NCI-H2196 (cell line): ENCODE data around the gene KCNIP3.
A peak's percentile ranks its signal among the peaks of the same experiment; 100 is the strongest.

Experiments used
- DNase-seq: peaks from one replicate; lab custom pipeline; 2025; ENCODE audit not compliant: unreplicated experiment; lab: John Stamatoyannopoulos, UW

The KCNIP3 gene

DNA sequence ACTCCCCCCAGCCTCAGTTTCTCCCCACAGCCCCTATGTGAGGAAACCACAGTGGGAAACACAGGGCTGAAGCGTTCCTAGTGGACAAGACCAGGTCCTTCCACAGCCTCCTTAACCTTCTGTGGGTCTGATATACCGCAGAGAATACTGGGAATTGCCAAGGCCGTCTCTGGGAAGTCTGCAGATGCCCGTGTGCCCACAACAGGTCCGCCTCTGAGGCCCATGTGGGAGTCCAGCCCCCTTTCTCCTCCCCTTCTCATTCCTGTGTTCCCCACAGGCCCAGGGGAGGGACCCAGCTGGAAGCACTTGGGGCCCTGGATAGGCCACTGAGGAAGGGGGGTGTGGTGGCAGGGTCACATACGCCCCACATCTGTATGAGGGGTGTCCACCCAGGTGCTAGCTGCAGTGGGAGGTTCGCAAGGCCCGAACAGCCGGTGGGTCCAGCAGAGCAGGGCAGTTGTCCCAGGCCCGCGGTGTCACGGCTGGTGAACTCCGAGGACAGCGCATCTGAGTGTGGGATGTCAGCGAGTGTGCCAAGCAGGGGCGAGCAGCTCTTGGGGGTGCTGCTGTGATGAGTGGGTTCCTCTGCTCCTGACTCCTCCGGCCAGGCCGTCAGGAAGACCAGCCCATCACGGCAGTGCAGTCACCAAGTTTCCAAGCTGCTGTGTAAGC lies 2.4 kb upstream of the KCNIP3 start:
- no peak for DNase-seq

DNA sequence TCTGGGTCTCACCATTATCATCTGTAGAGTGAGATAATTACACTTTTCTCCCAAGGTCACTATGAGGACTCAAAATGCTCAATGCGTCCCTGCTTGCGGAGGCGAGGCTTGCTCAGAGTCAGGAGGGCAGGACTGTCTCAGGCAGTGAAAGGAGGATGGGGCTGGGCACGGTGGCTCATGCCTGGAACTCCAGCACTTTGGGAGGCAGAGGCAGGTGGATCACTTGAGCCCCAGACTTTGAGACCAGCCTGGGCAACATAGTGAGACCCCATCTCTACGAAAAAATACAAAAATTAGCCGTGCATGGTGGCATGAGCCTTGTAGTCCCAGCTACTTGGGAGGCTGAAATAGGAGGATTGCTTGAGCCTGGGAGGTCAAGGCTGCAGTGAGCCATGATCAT lies 1.8 kb upstream of the KCNIP3 start:
- DNase-seq, result no peak

DNA sequence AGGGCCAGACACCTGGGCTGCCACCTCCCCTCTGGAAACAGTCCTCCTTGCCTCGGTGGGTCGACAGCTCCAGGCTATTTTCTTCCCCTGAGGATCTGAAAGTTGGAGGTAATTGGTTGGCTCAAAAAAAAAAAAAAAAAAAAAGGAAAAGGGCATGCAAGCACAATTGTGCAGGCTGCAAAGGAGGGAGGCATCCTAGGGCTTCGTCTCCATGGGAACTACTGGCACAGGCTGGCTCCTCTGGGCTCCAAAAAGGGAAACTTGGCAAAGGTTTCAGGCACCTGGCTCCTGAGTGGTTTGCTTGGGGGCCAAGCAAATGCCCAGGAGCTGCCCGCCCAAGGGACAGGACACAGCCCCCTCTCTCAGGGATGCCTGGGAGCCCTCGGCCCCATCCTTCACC lies 1.1 kb upstream of the KCNIP3 start:
- DNase-seq, result peak; percentile 89

DNA sequence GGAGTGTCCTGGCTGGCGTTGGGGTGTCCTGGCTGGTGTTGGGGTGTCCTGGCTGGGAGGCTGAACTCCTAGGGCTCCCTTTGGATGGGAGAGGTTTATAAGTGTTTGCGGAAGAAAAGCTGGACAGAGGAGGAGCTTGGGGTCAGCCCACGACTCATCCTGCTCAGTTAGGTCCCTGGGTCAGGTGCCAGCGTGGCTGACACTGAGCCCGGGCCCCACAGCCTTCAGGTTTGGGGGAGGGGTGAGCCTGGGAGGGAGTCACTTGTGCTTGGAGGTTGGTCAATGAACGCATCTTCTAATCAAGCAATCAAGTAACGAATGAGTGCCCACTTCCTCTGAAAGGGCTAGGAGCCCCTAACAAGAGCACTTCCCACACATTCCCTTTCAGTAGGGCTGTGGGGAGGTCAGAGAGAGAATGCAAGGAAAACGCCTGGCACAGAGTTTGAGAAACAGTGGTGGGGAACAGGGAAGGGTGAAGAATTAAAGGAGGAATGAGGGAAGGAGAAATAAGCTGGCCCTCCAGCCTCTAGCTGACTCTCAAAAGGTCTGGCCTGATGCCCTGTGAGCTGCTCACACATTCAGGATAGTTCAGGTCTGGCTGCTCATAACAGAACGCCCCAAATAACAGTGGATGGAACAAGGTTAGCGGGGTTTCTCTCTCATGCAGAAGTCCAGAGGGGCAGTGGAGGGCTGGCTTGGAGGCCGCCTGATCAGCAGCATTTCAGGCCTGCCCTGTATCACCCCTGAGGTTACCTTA lies 670 bp downstream of the KCNIP3 start:
- DNase-seq, result peak; percentile 46

DNA sequence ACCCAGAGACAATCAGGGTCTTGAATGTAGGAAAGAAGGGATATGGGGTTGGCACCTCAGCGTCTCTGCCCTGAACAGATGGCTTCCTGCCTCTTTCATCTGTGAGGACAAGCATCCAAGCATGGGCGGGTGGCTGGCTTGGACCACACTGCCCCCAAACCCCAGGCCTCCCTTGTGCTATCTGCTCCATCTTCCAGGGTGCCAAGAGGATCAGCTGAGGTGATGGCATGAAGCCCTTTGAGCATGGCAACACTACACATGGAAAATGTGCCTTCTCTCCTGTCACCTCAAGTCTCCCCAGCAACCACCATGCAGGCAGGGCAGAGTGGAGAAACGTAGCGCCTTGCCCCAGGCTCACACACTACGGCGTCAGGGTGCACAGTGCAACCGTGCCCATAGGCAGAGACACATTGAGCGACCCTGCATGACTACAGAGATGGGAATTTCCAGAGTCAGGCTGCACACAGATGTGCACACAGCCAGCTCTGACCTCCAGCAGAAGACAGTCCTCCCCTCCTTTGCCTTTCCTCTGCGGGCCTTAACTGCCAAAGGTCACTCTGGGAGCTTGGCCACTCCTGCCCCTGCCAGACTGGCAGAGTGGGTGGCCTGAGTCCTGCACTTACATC lies 1.5 kb downstream of the KCNIP3 start:
- DNase-seq, result no peak

DNA sequence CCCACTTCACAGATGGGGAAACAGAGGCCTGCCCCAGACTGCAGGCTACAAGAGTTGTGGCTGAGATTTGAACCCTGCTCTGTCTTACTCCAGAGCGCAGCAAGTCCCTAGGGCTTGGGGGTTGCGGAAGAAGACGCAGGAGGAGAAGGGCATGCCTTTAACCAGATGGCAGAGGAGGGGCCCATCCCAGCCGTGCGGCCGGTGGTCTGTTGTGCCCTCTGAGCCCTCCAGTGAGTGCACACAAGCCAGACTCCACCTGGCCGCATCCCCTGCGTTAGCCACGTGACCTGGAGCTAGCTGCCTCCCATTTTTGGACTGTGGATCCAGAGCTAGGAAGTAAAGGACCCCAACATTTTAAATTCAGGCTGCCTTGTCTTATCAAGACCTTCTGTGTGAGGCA lies 2.8 kb downstream of the KCNIP3 start:
- no peak for DNase-seq

DNA sequence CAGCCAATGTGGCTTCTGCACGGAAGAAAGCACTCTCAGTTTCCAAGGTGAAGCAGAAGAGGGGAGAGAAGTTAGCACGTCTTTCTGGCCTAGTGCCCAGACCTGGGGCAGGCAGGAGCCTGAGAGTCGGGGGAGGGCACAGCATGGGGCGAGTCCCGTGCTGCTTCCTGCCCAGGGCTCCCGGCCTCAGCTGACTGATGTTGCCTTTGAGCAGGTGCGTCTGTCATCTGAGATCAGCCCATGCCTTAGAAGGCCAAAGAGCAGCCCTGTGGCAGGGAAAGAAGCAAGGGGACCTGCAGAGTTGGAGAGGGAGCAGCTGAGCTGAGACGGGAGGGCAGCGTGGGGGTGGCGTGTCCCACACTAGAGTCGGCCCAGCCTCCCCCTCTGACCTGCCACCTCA lies 3.3 kb downstream of the KCNIP3 start:
- DNase-seq, result peak; percentile 86

DNA sequence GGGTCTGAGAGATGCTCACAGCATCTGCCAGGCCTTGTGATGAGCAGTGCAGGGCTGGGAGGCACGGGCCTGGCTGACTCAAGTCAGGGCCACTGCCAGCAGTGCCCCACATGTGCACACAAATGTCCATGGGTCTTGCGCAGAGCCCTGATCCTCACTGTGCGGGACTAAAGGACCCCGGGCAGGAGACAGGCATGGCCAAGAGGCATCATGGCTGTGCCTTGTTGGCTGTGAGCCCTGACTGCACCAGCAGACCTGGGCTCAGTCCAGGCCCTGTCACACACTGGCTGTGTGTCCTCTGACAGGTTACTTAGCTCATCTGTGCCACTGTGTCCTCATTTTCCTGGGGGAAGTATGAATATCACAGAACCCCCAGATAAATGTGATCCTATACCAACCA lies 4.0 kb downstream of the KCNIP3 start:
- no peak for DNase-seq

DNA sequence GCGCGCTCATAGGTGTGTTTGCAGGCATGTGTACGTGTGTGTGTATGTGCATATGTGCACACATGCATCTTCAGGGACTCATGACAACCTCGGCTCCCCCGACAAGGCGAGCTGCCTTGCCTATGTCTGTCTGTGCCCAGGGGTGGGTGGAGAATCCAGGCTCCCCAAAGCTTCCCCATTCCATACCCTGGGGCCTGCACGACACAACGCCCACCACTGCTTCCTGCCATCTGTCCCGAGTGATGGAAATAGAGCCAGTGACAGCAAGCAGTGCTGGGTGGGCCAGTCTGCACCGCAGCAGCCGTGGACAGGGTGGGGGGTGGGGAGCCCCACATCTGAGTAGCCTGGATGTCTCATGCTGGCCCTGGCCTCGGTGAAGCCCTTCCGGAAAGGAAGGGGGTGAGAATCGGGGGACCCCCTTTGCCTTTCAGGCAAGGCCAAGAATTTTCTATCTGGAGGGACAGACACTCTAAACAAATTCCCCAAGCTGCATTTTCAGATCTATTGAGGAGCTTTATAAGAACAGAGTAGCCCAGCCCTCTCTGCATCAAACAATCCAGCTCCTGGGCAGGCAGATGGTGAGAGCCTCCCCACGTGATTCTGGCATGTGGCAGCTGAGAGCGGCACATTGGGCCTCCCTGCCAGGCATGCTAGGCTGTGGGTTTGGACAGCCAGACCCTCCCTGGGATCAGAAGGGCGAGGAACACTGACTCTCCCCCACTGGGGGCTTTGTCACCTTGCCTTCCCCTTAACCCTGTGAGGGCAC lies 4.9 kb downstream of the KCNIP3 start:
- DNase-seq, result no peak

DNA sequence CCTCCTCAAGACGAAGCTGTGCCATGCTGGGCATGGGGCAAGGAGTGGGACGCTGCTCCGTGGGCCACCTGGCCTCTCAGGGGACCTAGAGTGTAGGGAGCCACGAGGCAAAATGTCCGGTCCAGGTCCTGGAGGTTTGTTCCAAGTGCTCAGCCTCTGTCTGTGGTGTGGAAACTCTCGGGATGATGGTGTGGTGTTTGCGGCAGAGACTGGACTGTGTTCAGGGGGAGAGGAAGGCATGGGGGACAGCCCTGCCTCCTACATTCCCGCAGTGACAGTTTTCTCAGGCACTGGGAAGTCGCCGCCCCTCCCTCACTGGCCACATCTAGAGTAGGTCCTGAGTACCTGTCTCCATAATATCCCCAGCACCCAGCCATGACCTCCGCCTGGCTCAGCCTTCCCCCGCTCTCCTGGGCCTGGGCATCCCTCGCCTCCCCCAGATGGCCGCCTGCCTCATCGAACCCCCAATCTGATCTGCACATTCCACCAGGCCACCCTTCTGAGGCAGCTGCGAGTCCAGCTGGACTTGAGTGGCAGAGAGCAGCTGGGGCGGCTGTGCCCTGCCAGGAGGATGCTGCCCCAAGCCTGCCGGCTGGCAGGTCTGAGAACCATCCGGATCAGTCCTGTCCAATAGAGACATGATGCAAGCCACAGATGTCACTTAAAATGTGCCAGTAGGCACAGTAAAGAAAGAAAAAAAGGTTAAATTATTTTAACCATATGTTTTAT lies 6.2 kb downstream of the KCNIP3 start:
- peak; percentile 10 for DNase-seq

DNA sequence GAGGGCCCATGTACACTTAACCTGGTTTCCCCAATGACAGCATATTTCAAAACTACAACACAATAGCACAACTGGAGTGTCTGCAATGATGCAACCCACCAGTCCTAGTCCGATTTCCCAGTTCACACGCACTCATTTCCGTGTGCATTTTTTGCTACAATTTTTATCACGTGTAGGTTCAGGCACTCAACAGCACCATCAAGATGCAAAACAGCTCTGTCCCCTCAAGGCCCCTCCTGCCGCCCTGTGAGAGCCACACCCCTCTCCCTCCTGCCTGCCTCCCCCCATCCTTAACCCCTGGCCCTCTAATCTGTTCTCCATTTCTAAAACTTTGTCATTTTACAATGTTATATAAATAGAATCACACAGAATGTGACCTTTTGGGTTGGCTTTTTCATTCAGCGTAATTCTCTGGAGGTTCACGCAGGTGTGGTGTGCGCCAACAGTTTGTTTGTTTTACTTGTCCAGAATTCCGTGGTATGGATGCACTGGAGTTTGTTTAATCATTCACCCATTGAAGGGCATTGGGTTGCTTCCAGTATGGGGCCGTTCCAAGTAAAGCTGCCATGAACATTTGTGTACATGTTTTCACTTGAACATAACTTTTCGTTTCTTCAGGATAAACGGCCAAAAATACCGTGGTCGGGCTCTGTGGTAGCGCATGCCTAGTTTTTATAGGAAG lies 8.4 kb downstream of the KCNIP3 start:
- peak; percentile 27 for DNase-seq

DNA sequence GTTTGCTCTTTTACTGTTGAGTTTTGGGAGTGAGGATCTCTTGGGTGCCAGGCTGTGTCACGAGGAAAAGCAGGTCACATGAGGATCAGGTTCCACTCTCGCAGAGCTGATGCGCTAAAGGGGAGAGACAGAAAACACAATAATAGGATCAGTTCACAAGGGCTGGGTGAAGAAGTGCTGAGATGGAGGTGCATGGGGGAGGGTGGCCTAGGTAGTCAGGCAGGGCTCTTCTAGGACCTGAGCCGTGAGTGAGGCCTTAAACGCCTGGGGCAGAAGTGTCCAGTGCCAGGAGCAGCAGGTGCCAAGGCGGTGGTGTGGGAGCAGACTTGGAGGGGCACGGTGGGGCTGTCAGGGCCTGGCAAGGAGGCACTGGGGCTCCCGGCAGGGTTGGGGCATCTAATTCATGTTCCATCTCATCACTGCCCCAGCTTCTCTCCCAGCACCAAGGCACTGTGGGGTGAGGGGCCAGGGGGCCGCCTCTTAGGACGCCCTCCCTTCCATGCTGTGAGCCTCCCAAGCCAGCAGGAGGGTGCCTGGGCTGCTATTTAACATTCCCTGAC lies 9.3 kb downstream of the KCNIP3 start:
- peak; percentile 45 for DNase-seq

DNA sequence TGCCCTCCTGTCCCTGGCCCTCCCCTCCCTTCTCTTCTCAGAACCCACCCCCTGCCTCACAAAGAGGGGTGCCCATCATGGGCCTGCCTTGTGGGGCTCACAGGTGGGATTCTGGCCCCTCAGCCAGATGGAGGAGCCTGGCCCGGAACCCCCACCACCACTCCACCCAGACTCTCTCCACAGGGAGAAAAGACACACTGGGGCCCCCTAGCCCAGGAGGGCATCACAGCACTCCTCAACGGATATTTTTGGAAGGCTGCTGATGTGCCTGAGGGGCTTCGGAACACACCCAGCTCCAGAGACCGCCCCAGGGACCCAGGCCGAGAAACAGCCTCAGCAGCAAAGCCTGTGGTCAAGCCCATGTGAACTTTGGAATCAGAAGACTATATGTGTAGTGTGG lies 9.9 kb downstream of the KCNIP3 start:
- no peak for DNase-seq

DNA sequence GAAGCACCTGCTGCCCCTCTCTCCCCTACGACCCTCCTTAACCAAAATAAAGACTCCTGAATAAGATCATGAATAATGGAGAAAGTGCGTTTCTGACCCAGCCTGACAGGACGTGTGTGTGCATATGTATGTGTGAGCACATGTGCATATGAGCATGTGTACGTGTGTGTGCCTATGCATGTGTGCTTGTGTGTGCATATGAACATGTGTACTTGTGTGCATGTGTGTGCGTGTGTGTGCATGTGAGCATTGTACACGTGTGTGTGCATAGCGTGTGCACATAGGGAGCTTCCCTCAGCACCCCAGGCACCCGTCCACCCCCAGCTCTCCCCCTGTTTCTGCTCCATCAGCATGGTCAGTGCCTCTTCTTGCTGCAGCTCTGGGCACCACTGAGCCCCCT lies 10.7 kb downstream of the KCNIP3 start:
- no peak for DNase-seq

DNA sequence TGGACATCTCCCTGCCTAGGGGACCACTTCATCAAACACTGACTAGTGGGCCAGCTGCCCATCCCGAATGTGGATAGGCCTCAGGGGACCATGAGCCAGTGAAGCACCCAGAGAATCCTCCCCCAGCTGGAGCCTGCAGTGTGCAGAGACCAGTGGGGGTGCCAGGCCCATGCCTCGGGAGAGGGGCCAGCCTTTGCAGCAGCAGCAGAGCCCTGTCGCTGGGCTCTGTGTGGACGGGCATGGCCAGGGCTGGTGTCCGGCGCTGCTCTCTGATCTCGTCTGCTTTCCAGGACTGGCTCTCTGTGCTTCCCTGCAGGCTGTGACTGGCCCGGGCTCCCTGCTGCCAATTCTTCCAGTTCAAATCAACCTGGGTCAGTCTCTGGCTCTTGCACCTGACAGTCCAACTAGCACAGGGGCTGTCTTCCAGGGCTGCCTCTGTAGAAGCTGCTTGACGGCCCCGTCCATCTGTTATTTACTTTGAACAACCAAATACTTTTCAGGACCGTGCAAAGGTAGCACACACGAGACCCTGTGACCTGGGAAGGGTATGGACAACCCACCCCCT lies 11.4 kb downstream of the KCNIP3 start:
- DNase-seq, result no peak

DNA sequence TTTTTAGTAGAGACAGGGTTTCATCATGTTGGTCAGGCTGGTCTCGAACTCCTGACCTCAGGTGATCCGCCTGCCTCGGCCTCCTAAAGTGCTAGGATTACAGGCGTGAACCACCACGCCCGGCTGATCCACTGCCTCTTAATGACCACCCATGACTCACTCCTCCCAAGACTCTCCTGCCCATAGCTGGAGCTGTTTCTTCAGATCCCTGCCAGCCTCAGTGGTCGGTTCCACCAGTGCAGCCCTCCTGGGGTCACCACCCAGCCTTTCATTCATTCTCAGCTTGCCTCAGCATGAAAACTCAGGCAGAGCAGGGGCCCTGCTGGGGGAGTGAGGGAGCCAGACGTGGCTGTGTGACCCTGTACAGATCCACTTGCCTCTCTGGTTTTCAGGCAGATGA lies 12.5 kb downstream of the KCNIP3 start:
- no peak for DNase-seq

DNA sequence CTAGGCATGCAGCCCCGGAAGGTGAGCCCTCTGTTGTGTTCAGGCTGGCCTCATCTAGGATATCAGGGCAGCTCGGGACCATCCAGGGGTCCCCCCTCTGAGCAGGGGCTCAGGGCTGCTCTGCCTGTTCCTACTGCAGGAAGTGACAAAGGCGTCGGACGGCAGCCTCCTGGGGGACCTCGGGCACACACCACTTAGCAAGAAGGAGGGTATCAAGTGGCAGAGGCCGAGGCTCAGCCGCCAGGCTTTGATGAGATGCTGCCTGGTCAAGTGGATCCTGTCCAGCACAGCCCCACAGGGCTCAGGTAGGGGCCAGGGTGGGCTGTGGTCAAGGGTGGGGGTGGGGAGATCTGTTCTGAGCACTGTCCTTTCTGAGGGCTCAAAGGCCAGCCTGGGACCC lies 13.1 kb downstream of the KCNIP3 start:
- DNase-seq, result no peak

DNA sequence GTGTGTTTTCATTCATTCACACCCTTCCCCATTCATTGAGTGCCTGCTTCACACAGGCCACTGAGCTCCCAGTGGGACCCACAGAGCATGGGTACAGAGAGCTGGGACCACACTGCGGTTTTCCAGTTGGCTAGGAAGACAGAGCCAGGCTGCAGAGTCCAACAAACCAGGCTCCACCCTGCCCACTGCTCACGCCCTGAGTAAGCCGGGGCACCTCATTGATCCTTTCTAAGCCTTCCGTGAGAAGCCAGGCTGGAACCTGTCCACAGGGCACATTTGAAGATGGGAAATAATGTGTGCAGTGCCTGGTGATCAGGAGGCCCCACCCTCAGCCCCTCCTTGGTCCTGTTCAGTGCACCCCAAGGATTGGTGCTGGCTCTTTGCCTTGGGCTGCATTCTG lies 13.5 kb downstream of the KCNIP3 start:
- no peak for DNase-seq

DNA sequence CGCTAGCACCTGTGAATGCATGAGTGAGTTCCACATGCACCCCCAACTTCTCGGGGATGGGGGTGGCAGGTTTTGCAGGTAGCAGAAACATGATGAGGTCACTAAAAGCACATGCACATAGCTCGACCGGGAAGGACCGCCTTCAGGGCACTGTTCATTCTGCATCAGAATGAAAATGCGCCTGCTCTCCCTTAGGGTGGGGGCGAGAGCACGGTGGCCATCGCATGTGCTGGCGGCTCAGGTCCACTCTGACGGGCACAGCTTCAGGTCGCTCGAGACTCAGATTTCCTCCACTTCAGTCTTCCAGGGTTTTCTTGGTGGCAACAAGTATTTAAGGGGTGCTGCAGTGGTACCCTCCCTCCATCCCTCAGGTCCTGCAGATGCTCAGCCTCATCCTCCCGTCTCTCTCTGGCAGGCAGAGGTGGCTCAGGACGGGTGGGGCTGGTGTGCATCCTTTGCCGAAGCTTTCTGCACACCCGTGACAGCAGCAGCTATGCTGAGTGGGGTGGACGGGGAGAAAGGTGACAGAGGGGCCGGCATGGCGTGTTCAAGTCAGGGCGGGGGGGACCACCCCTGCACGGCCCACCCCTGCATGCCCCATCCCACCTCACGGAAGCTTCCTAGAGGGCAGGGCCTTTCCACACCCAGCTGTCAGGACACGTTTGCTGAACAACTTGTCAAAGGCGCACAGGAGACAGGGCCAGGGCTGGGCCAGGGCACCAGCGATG lies 14.8 kb downstream of the KCNIP3 start:
- no peak for DNase-seq
